WTC11 (cell line): ENCODE measurements around the gene FBXO7. TPM values are rescaled to one million over a fixed set of nuclear protein-coding genes. Genes with fewer than 3 reads are reported as not detected.

Experiments
- ATAC-seq: fragments of 200-7000 bp; cut with Tn5 transposase; 2 replicates; pipeline ENCODE4 v1.10.0; 2021; ENCODE audit warnings: mild to moderate bottlenecking, moderate library complexity
- CTCF ChIA-PET: fragments of 300-600 bp; sonication (Branson Sonifier 250); formaldehyde crosslinking; loops from one replicate; lab custom pipeline; 2021; ENCODE audit warnings: antibody characterized with exemption; lab: Charles Lee
- POLR2A ChIA-PET: fragments of 350-600 bp; sonication (Branson Sonifier 250); formaldehyde crosslinking; loops from one replicate; lab custom pipeline; 2021; ENCODE audit warnings: antibody characterized with exemption; lab: Charles Lee
- DNase-seq: peaks from one replicate; pipeline ENCODE4 v3.0.0; 2021; ENCODE audit warnings: low spot score
- H3K27ac Mint-ChIP-seq: 2 replicates; pipeline ENCODE4 v1.8.0; 2021; ENCODE audit warnings: mixed read lengths
- H3K27me3 Mint-ChIP-seq: 2 replicates; pipeline ENCODE4 v1.8.0; 2021; ENCODE audit warnings: low read depth, mild to moderate bottlenecking, moderate library complexity, mixed read lengths
- H3K36me3 Mint-ChIP-seq: 2 replicates; pipeline ENCODE4 v1.8.0; 2021; ENCODE audit warnings: mixed read lengths
- H3K4me1 Mint-ChIP-seq: 2 replicates; pipeline ENCODE4 v1.8.0; 2022; ENCODE audit warnings: mixed read lengths
- H3K4me3 Mint-ChIP-seq: 2 replicates; pipeline ENCODE4 v1.8.0; 2021; ENCODE audit warnings: mild to moderate bottlenecking, moderate library complexity, mixed read lengths
- H3K9me3 Mint-ChIP-seq: 2 replicates; pipeline ENCODE4 v1.8.0; 2021; ENCODE audit warnings: mixed read lengths
- ESRRA ChIP-seq: sonication (generic); formaldehyde crosslinking; IDR thresholded peaks from 2 replicates; pipeline ENCODE4 v1.8.1; 2022; ENCODE audit warnings: mild to moderate bottlenecking, missing genetic modification reagents, borderline replicate concordance
- GABPB1 ChIP-seq: sonication (generic); formaldehyde crosslinking; IDR thresholded peaks from 2 replicates; pipeline ENCODE4 v1.8.1; 2023; ENCODE audit warnings: mild to moderate bottlenecking, missing genetic modification reagents
- HMGA2 ChIP-seq: fragments of 250-450 bp; sonication (Bioruptor Pico); IDR thresholded peaks from 2 replicates; pipeline ENCODE4 v1.4.0; 2021; ENCODE audit warnings: mild to moderate bottlenecking, moderate library complexity
- NR3C1 ChIP-seq: sonication (generic); formaldehyde crosslinking; conservative IDR thresholded peaks from 2 replicates; pipeline ENCODE4 v1.8.1; 2023; ENCODE audit warnings: low read depth, mild to moderate bottlenecking, missing genetic modification reagents
- OVOL2 ChIP-seq: fragments of 250-450 bp; sonication (Bioruptor Pico); IDR thresholded peaks from 2 replicates; pipeline ENCODE4 v1.9.0; 2021; ENCODE audit warnings: mild to moderate bottlenecking, borderline replicate concordance
- RELA ChIP-seq: sonication (generic); formaldehyde crosslinking; IDR thresholded peaks from 2 replicates; pipeline ENCODE4 v1.8.1; 2022; ENCODE audit warnings: missing genetic modification reagents, mild to moderate bottlenecking, borderline replicate concordance
- SMAD4 ChIP-seq: sonication (generic); formaldehyde crosslinking; IDR thresholded peaks from 2 replicates; pipeline ENCODE4 v1.8.0; 2022; ENCODE audit warnings: mild to moderate bottlenecking, missing genetic modification reagents
- SOX15 ChIP-seq: fragments of 250-450 bp; sonication (Bioruptor Pico); IDR thresholded peaks from 2 replicates; pipeline ENCODE4 v1.9.0; 2021; ENCODE audit warnings: mild to moderate bottlenecking
- TEAD4 ChIP-seq: sonication (generic); formaldehyde crosslinking; IDR thresholded peaks from 2 replicates; pipeline ENCODE4 v1.8.0; 2022; ENCODE audit warnings: mild to moderate bottlenecking, missing genetic modification reagents
- TP53 ChIP-seq: sonication (generic); formaldehyde crosslinking; IDR thresholded peaks from 2 replicates; pipeline ENCODE4 v1.8.1; 2023; ENCODE audit warnings: mild to moderate bottlenecking, missing genetic modification reagents
- ZNF232 ChIP-seq: sonication (generic); formaldehyde crosslinking; IDR thresholded peaks from 2 replicates; pipeline ENCODE4 v1.8.0; 2022; ENCODE audit warnings: mild to moderate bottlenecking, missing genetic modification reagents
- total RNA-seq: library from RNA; stranded (reverse); gene quantifications from 3 replicates; pipeline ENCODE4 v1.2.3, GENCODE V29; 2021
- TF ChIP-seq, protein P1 (sequence below): sonication (generic); formaldehyde crosslinking; IDR thresholded peaks from 2 replicates; pipeline ENCODE4 v1.8.0; 2022; ENCODE audit warnings: mild to moderate bottlenecking, missing genetic modification reagents
- TF ChIP-seq, protein P2 (sequence below): sonication (generic); formaldehyde crosslinking; IDR thresholded peaks from 2 replicates; pipeline ENCODE4 v1.8.0; 2022; ENCODE audit warnings: mild to moderate bottlenecking, missing genetic modification reagents
- TF ChIP-seq, protein P3 (sequence below): sonication (generic); formaldehyde crosslinking; IDR thresholded peaks from 2 replicates; pipeline ENCODE4 v1.8.1; 2023; ENCODE audit warnings: mild to moderate bottlenecking, missing genetic modification reagents, borderline replicate concordance
- TF ChIP-seq, protein P4 (sequence below): fragments of 250-450 bp; sonication (Bioruptor Pico); conservative IDR thresholded peaks from 2 replicates; pipeline ENCODE4 v1.9.0; 2021; ENCODE audit warnings: mild to moderate bottlenecking
- TF ChIP-seq, protein P5 (sequence below): sonication (generic); formaldehyde crosslinking; IDR thresholded peaks from 2 replicates; pipeline ENCODE4 v1.8.0; 2022; ENCODE audit warnings: mild to moderate bottlenecking, missing genetic modification reagents
- TF ChIP-seq, protein P6 (sequence below): sonication (generic); formaldehyde crosslinking; IDR thresholded peaks from 2 replicates; pipeline ENCODE4 v1.8.0; 2023; ENCODE audit warnings: missing genetic modification reagents, mild to moderate bottlenecking, borderline replicate concordance

FBXO7 gene
- total RNA-seq, 1 experiment from 2014 or later = 59.4 TPM

DNA sequence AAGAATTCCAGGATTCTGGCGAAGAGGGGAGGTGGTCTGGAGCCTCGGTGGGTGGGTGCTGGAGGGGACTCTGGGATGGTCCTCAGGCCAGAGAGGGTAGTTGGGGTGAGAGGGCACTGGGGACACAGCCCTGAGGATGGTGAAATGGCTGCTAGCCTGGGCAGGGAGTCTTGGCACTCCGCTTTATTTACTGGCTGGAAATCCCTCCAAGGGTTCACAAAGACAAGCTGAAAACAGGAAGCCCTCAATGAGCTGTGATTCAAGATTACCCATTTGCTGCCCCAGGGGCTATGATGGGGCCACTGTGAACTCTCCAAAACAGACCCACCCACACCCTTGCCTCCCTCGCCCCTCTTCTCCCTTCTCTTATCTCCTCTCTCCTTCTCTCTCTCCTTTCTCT, 71.9 kb downstream of the FBXO7 start:
- Mint-ChIP-seq H3K4me3 (no peak overlapping the region), H3K4me1 (no peaks in the 10 kb centered on the region), H3K27me3 (no peaks in the 10 kb centered on the region; the same call in 1 of the 2 replicates), H3K36me3 (no peaks in the 10 kb centered on the region), H3K9me3 (no peaks in the 10 kb centered on the region), H3K27ac (no peak overlapping the region)
- ChIA-PET POLR2A (no interaction called here), CTCF (no interaction called here)
- TF ChIP-seq GABPB1 (CRISPR knock-in tag) = no peak
- TF ChIP-seq TP53 = no peak
- TF ChIP-seq, protein P1, sequence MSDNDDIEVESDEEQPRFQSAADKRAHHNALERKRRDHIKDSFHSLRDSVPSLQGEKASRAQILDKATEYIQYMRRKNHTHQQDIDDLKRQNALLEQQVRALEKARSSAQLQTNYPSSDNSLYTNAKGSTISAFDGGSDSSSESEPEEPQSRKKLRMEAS (CRISPR knock-in tag) = no peak
- TF ChIP-seq, protein P2, sequence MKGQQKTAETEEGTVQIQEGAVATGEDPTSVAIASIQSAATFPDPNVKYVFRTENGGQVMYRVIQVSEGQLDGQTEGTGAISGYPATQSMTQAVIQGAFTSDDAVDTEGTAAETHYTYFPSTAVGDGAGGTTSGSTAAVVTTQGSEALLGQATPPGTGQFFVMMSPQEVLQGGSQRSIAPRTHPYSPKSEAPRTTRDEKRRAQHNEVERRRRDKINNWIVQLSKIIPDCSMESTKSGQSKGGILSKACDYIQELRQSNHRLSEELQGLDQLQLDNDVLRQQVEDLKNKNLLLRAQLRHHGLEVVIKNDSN (CRISPR knock-in tag) = no peak
- no peak for TF ChIP-seq ESRRA (CRISPR knock-in tag)
- no peak for TF ChIP-seq SOX15 (CRISPR knock-in tag)
- TF ChIP-seq, protein P3, sequence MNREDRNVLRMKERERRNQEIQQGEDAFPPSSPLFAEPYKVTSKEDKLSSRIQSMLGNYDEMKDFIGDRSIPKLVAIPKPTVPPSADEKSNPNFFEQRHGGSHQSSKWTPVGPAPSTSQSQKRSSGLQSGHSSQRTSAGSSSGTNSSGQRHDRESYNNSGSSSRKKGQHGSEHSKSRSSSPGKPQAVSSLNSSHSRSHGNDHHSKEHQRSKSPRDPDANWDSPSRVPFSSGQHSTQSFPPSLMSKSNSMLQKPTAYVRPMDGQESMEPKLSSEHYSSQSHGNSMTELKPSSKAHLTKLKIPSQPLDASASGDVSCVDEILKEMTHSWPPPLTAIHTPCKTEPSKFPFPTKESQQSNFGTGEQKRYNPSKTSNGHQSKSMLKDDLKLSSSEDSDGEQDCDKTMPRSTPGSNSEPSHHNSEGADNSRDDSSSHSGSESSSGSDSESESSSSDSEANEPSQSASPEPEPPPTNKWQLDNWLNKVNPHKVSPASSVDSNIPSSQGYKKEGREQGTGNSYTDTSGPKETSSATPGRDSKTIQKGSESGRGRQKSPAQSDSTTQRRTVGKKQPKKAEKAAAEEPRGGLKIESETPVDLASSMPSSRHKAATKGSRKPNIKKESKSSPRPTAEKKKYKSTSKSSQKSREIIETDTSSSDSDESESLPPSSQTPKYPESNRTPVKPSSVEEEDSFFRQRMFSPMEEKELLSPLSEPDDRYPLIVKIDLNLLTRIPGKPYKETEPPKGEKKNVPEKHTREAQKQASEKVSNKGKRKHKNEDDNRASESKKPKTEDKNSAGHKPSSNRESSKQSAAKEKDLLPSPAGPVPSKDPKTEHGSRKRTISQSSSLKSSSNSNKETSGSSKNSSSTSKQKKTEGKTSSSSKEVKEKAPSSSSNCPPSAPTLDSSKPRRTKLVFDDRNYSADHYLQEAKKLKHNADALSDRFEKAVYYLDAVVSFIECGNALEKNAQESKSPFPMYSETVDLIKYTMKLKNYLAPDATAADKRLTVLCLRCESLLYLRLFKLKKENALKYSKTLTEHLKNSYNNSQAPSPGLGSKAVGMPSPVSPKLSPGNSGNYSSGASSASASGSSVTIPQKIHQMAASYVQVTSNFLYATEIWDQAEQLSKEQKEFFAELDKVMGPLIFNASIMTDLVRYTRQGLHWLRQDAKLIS = no peak
- no peak for TF ChIP-seq HMGA2 (CRISPR knock-in tag)
- no peak for TF ChIP-seq ZNF232
- TF ChIP-seq, protein P4, sequence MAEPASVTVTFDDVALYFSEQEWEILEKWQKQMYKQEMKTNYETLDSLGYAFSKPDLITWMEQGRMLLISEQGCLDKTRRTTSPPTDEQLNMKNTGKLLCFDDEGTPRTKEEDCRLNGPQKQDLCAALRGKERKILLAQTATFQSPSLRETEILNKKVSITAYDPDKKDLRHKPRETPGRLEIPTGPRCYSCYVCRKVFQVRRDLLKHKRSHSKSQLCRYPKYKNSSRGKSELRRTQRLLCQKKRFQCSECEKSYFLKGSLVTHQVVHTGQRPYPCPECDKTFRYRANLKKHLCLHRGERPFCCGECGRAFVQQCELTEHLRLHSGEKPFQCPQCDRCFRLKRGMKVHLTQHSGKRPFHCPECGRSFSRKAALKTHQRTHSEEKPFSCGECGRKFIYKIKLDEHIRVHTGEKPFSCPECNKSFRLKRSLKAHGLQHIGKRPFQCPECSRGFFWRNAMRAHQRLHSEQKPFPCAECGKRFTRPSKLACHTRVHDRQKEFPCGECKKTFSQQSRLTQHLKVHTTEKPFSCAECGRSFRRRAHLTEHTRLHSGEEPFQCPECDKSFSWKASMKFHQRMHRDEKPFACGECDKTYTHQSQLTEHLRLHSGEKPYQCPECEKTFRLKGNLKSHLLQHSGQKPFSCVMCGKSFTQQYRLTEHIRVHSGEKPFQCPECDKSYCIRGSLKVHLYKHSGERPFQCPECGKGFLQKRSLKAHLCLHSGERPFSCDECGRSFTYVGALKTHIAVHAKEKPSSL (CRISPR knock-in tag) = no peak
- TF ChIP-seq, protein P5, sequence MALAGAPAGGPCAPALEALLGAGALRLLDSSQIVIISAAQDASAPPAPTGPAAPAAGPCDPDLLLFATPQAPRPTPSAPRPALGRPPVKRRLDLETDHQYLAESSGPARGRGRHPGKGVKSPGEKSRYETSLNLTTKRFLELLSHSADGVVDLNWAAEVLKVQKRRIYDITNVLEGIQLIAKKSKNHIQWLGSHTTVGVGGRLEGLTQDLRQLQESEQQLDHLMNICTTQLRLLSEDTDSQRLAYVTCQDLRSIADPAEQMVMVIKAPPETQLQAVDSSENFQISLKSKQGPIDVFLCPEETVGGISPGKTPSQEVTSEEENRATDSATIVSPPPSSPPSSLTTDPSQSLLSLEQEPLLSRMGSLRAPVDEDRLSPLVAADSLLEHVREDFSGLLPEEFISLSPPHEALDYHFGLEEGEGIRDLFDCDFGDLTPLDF = no peak
- no peak for TF ChIP-seq SMAD4 (CRISPR knock-in tag)
- TF ChIP-seq, protein P6, sequence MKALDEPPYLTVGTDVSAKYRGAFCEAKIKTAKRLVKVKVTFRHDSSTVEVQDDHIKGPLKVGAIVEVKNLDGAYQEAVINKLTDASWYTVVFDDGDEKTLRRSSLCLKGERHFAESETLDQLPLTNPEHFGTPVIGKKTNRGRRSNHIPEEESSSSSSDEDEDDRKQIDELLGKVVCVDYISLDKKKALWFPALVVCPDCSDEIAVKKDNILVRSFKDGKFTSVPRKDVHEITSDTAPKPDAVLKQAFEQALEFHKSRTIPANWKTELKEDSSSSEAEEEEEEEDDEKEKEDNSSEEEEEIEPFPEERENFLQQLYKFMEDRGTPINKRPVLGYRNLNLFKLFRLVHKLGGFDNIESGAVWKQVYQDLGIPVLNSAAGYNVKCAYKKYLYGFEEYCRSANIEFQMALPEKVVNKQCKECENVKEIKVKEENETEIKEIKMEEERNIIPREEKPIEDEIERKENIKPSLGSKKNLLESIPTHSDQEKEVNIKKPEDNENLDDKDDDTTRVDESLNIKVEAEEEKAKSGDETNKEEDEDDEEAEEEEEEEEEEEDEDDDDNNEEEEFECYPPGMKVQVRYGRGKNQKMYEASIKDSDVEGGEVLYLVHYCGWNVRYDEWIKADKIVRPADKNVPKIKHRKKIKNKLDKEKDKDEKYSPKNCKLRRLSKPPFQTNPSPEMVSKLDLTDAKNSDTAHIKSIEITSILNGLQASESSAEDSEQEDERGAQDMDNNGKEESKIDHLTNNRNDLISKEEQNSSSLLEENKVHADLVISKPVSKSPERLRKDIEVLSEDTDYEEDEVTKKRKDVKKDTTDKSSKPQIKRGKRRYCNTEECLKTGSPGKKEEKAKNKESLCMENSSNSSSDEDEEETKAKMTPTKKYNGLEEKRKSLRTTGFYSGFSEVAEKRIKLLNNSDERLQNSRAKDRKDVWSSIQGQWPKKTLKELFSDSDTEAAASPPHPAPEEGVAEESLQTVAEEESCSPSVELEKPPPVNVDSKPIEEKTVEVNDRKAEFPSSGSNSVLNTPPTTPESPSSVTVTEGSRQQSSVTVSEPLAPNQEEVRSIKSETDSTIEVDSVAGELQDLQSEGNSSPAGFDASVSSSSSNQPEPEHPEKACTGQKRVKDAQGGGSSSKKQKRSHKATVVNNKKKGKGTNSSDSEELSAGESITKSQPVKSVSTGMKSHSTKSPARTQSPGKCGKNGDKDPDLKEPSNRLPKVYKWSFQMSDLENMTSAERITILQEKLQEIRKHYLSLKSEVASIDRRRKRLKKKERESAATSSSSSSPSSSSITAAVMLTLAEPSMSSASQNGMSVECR (CRISPR knock-in tag) = no peak
- no peak for TF ChIP-seq TEAD4 (CRISPR knock-in tag)
- no peak for TF ChIP-seq OVOL2 (CRISPR knock-in tag)
- no peak for TF ChIP-seq RELA (CRISPR knock-in tag)
- TF ChIP-seq NR3C1 (CRISPR knock-in tag) = no peak
- DNase-seq (no peak), ATAC-seq (no peak)
